ENCODE results near the gene MPP2. TPM values are rescaled to one million over a fixed set of nuclear protein-coding genes. Genes with fewer than 3 reads are reported as not detected.

The MPP2 gene
- total RNA-seq, 2 experiments from 2014 or later = 6.0 TPM

- Mint-ChIP-seq H3K9me3 (no peaks in the 10 kb centered on the region), H3K36me3 (ENCODE audit: low read depth) (no peaks in the 10 kb centered on the region), H3K27ac (no peak overlapping the region), H3K4me3 (no peak overlapping the region), H3K27me3 (peaks cover 32% of the 10 kb centered on the region), H3K4me1 (ENCODE audit: low read depth) (peaks cover 7% of the 10 kb centered on the region)
- ChIA-PET POLR2A (interaction anchor here (1.0 kb wide), 1 partner anchor 15 kb away, joined by 4 read pairs; no protein-coding TSS in a partner anchor), CTCF (interaction anchor here (1.2 kb wide), 1 partner anchor 12 kb away, joined by 3 read pairs; no protein-coding TSS in a partner anchor)
- ATAC-seq = no peak
- intact Hi-C loops (cut with micrococcal nuclease) = no loop called here
- DNase-seq = no peak
- TF ChIP-seq CTCF (IDR thresholded peaks at IDR 0.05) = no peak
Measured at GRCh38 chr17:43834106-43834505, 73.2 kb downstream of the MPP2 start.

DNA sequence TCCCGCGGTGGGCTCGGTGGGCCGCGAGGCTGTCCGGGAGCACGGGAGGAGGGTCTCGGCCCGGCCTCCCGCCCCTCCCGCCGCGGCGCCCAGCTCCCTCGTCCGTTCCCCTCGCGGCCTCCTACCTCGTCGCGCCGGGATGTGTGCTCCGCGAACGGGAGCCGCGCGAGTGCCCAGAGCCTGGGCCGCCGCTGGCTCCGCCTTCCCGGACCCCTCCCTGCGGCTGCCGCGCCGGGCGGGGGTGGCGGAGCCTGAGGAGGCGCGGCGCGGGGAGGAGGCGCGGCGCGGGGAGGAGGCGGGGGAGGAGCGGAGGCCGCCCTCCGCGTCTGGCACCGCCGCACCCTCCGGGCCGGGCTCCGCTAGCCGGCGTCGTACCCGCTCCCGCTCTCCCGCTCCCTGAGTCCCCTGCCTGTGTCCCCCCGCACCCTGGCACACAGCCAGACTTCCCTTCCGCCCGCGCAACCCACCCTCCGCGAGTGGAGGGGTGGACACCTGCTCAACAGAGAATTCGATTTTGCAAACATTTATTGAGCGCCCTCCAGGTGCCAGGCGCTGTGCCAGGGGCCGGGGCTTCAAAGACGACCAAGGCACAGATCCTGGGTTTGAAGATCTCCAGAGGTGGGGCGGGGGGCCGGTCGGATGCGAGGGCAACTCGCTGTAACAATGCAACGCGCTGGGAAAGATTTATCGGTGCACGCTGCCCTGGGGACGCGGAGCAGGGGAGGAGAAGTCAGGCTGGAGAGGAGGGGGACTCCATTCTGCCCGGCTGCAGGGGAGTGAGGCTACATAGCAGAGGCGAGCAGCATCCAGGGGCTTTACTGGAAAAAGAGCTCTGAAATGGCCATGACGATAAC is 74.1 kb downstream of the MPP2 start, which contains the start of gene MPP3:
Gene MPP3 (minus strand): TSS at position 171 of the 854 bp plus-strand sequence. CDS start 1,240 bp downstream, outside the sequence.
- H3K9me3 Mint-ChIP-seq = no peaks in the 10 kb centered on the region
- peak within 1 kb of the TSS; percentile 64 for H3K4me3 Mint-ChIP-seq
- H3K27ac Mint-ChIP-seq = no peak within 1 kb of the TSS
- peaks cover 7% of the 10 kb centered on the region for H3K4me1 Mint-ChIP-seq (ENCODE audit: low read depth)
- DNase-seq (peak; percentile 32), ATAC-seq (peak; percentile 81)
- POLR2A ChIA-PET = interaction anchor here (1.0 kb wide), 1 partner anchor 14 kb away, joined by 4 read pairs; no protein-coding TSS in a partner anchor
- H3K36me3 Mint-ChIP-seq (ENCODE audit: low read depth) = no peaks in the 10 kb centered on the region
- intact Hi-C loops (cut with micrococcal nuclease) = no loop called here
- CTCF ChIA-PET = interaction anchor here (1.2 kb wide), 1 partner anchor 13 kb away, joined by 3 read pairs; no protein-coding TSS in a partner anchor
- no peak for TF ChIP-seq CTCF (IDR thresholded peaks at IDR 0.05)
- peaks cover 32% of the 10 kb centered on the region for H3K27me3 Mint-ChIP-seq

- Mint-ChIP-seq H3K27ac (no peak overlapping the region), H3K36me3 (ENCODE audit: low read depth) (no peaks in the 10 kb centered on the region), H3K9me3 (no peaks in the 10 kb centered on the region), H3K4me1 (ENCODE audit: low read depth) (peaks cover 7% of the 10 kb centered on the region), H3K4me3 (peak overlapping the region; percentile 64), H3K27me3 (peaks cover 31% of the 10 kb centered on the region)
- no peak for TF ChIP-seq CTCF (IDR thresholded peaks at IDR 0.05)
- POLR2A ChIA-PET = interaction anchor here (1.0 kb wide), 1 partner anchor 14 kb away, joined by 5 read pairs; the partner anchor contains the start of gene CD300LG
- intact Hi-C loops (cut with micrococcal nuclease) = no loop called here
- CTCF ChIA-PET = interaction anchor here (1.1 kb wide), 1 partner anchor 13 kb away, joined by 6 read pairs; no protein-coding TSS in a partner anchor
- ATAC-seq (peak; percentile 29), DNase-seq (peak; percentile 26)
Measured at GRCh38 chr17:43832168-43832975, 75.0 kb downstream of the MPP2 start.

DNA sequence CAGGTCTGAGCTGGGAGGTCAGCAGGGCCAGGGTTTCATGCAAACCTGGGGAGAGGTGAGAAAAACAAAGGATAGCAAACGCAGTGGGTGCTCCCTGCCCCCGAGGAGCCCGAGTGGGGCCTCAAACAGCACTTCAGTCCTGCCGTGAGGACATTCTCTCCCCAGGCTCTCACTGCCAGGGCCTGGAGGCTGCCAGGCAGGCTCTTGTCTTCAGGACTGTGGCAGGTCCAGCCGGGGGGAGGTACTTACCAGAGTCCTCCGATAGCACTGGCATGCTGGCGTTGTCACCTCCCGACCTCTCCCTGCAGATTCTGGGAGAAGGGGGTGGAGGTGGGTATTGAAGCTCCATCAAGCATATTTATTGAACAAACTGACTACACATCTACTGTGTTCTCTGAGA is 75.7 kb downstream of the MPP2 start:
- Mint-ChIP-seq H3K36me3 (ENCODE audit: low read depth) (no peaks in the 10 kb centered on the region), H3K4me3 (no peak overlapping the region), H3K27me3 (peaks cover 31% of the 10 kb centered on the region), H3K4me1 (ENCODE audit: low read depth) (peaks cover 7% of the 10 kb centered on the region), H3K9me3 (no peaks in the 10 kb centered on the region), H3K27ac (no peak overlapping the region)
- CTCF ChIA-PET = interaction anchor here (1.1 to 1.2 kb wide), 2 partner anchors 14 to 256 kb away, joined by 3 to 6 read pairs; no protein-coding TSS in a partner anchor
- no peak for DNase-seq
- no peak for ATAC-seq
- POLR2A ChIA-PET = interaction anchor here (1.0 kb wide), 1 partner anchor 15 kb away, joined by 5 read pairs; the partner anchor contains the start of gene CD300LG
- no peak for TF ChIP-seq CTCF (IDR thresholded peaks at IDR 0.05)
- intact Hi-C loops (cut with micrococcal nuclease) = no loop called here
